Kidney (tissue), 14 donors: ENCODE data around the gene HES4. TPM values are rescaled to one million over a fixed set of nuclear protein-coding genes. Genes with fewer than 3 reads are reported as not detected.
"Not testable (repeated sequence)": the region's sequence is repeated elsewhere in the genome, so short reads cannot be mapped to it uniquely, and the experiment has no call there.

ENCODE experiments used
- DNase-seq, 5 donors: peaks; one replicate each; pipeline ENCODE4 v3.0.0-alpha.2; 2013 to 2020
- FAIRE-seq: peaks from 2 replicates; lab custom pipeline; 2012; peaks lifted over from hg19 to GRCh38; lab: Jason Lieb, UNC
- H3K27ac ChIP-seq, 2 donors: one replicate each; pipeline ENCODE4 v1.7.0; 2013; ENCODE audit warnings: low read depth in 2 of 2, low read length in 2 of 2, inconsistent platforms in 1 of 2
- H3K27me3 ChIP-seq: one replicate; pipeline ENCODE4 v1.7.1; 2013; ENCODE audit warnings: low read length, inconsistent platforms; ENCODE audit not compliant: control insufficient read depth, insufficient read depth
- H3K36me3 ChIP-seq, 3 donors: one replicate each; pipeline versions ENCODE4 v1.7.0 to v1.7.1; 2013; ENCODE audit warnings: low read length in 3 of 3, control low read depth in 1 of 3, inconsistent platforms in 1 of 3; ENCODE audit not compliant: insufficient read depth in 3 of 3, control insufficient read depth in 2 of 3
- H3K4me1 ChIP-seq, 3 donors: one replicate each; pipeline versions ENCODE4 v1.7.0 to v1.7.1; 2013; ENCODE audit warnings: low read length in 3 of 3, inconsistent platforms in 1 of 3, low read depth in 1 of 3; ENCODE audit not compliant: control insufficient read depth in 2 of 3, insufficient read depth in 2 of 3
- H3K4me3 ChIP-seq, 3 donors: one replicate each; pipeline versions ENCODE4 v1.7.0 to v1.8.1; 2013; ENCODE audit warnings: low read length in 3 of 3, control low read depth in 1 of 3, inconsistent platforms in 1 of 3
- H3K9ac ChIP-seq, 3 donors: one replicate each; pipeline versions ENCODE4 v1.7.0 to v1.7.1; 2013; ENCODE audit warnings: low read length in 3 of 3, control low read depth in 1 of 3, inconsistent platforms in 1 of 3
- H3K9me3 ChIP-seq, 3 donors: one replicate each; pipeline versions ENCODE4 v1.7.0 to v1.7.1; 2013; ENCODE audit warnings: low read length in 3 of 3, control low read depth in 1 of 3, inconsistent platforms in 1 of 3; ENCODE audit not compliant: control insufficient read depth in 2 of 3, insufficient read depth in 1 of 3
- intact Hi-C: fragments of 100-400 bp; cut with DNase I; formaldehyde crosslinking; loops from one replicate; pipeline ENCODE4 v1.11.1; 2022
- polyA plus RNA-seq: library from polyadenylated mRNA; stranded (reverse); fragments of 350-450 nt; fragmentation: Illumina TruSeq; extraction: RNeasy Lipid Tissue Mini Kit (QIAGEN cat#74804); gene quantifications from one replicate; pipeline ENCODE4 v1.2.3, GENCODE V29; 2014; ENCODE audit warnings: low read depth, low replicate concordance; ENCODE audit not compliant: insufficient read depth
- total RNA-seq: library from RNA; stranded (reverse); fragmentation: NEBNext Ultra II Directional; extraction: Animal tissue kit (Norgen Biotek cat#: 25700); gene quantifications from one replicate; pipeline ENCODE4 v1.2.1, GENCODE V29; 2021
- TF ChIP-seq, protein P1 (sequence below): IDR thresholded peaks from 3 replicates; pipeline ENCODE4 v1.5.1; 2012; ENCODE audit warnings: mild to moderate bottlenecking, moderate library complexity, borderline replicate concordance; ENCODE audit not compliant: insufficient read depth; ENCODE audit errors: extremely low read depth
- donor health status: control.
- donor health status: control.
- donor health status: control.
- donor health status: control.
- donor health status: control.
- donor health status: DM: yes; HTN: yes; CAD: no.
- donor health status: Normal renal cell carcinoma (clear cell type).

Gene HES4
- total and polyA plus RNA-seq, 2 donors from 2014 or later, result 15.8 to 32.0 TPM

DNA sequence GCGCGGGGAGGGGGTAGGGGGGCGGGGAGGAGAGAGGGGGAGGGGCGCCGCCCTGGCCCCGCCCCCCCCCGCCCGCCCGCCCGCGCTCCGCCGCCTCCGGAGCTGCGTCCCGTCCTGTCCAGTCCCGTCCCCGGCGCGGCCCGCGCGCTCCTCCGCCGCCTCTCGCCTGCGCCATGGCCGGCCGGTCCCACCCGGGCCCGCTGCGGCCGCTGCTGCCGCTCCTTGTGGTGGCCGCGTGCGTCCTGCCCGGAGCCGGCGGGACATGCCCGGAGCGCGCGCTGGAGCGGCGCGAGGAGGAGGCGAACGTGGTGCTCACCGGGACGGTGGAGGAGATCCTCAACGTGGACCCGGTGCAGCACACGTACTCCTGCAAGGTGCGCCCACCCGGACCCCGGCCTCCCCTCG, 20.1 kb upstream of the HES4 start, which contains the start of gene AGRN:
AGRN (plus strand) TSS at position 121 of the 405 bp plus-strand sequence; CDS start at position 174, 53 bp downstream.
- H3K36me3 ChIP-seq, result no peaks in the 10 kb centered on the region
- intact Hi-C loops, result no loop called here
- H3K4me3 ChIP-seq, result peak within 1 kb of the TSS; percentile 26 to 59 (median 55)
- no peaks in the 10 kb centered on the region for H3K9me3 ChIP-seq
- DNase-seq (peak in 1 of 5 donors; percentile 87), FAIRE-seq (no peak)
- peaks cover 0 to 20% (median 8%) of the 10 kb centered on the region in 3 donors for H3K4me1 ChIP-seq
- H3K9ac ChIP-seq, result no peak within 1 kb of the TSS
- H3K27me3 ChIP-seq, result no peaks in the 10 kb centered on the region
- TF ChIP-seq, protein P1, sequence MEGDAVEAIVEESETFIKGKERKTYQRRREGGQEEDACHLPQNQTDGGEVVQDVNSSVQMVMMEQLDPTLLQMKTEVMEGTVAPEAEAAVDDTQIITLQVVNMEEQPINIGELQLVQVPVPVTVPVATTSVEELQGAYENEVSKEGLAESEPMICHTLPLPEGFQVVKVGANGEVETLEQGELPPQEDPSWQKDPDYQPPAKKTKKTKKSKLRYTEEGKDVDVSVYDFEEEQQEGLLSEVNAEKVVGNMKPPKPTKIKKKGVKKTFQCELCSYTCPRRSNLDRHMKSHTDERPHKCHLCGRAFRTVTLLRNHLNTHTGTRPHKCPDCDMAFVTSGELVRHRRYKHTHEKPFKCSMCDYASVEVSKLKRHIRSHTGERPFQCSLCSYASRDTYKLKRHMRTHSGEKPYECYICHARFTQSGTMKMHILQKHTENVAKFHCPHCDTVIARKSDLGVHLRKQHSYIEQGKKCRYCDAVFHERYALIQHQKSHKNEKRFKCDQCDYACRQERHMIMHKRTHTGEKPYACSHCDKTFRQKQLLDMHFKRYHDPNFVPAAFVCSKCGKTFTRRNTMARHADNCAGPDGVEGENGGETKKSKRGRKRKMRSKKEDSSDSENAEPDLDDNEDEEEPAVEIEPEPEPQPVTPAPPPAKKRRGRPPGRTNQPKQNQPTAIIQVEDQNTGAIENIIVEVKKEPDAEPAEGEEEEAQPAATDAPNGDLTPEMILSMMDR, result no peak
- H3K27ac ChIP-seq, result peak within 1 kb of the TSS; percentile 63 to 72

DNA sequence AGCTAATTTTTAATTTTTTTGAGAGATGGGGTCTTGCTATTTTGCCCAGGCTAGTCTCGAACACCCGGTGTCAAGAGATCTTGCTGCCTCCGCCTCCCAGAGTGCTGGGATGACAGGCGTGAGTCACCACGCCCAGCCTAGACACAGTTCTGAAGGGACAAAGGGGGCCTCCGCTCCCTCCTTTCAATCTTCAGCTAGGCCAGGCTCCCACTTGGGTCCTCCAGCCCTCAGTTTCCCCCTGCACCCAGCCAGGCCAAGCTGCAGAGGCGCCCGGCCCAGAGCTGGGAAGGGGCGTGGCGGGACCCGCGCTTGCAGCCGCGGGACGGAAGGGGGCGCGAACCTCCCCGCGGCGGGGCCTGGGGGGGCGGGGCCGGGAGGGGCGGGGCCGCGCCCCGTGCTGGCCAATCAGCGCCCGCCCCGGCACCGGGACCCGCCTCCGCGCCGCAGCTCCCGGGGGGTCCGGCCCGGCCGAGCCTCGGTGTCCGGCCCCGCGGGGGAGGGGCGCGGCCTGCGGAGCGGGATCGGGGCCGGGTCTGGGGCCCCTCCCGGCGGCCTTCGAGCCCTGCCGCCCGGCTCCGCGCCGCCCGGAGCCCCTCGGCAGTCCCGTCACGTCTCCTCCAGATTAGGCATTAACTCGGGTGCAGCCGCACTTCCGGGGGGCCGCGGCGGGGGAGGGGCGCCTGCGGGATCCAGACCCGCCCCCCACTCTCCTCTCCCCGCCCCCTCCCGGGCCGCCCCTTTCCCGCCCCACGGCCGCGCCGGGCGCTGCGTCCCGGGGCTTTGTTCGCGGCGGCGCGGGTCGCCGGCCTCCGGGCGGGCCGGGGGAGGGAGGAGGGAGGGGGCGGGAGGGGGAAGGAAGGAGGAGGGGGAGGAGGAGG, 19.5 kb upstream of the HES4 start:
- FAIRE-seq (no peak), DNase-seq (peak; percentile 89 to 96 (median 94))
- peak overlapping the region in 1 of 3 donors; percentile 41 for H3K4me3 ChIP-seq
- no peak overlapping the region for H3K9ac ChIP-seq
- no peaks in the 10 kb centered on the region for H3K9me3 ChIP-seq
- TF ChIP-seq, protein P1, result peak; percentile 52
- no peaks in the 10 kb centered on the region for H3K27me3 ChIP-seq
- H3K27ac ChIP-seq, result peak overlapping the region in 1 of 2 donors; percentile 28
- H3K4me1 ChIP-seq, result peaks cover 0 to 14% (median 6%) of the 10 kb centered on the region in 3 donors
- intact Hi-C loops, result no loop called here
- H3K36me3 ChIP-seq, result no peaks in the 10 kb centered on the region

DNA sequence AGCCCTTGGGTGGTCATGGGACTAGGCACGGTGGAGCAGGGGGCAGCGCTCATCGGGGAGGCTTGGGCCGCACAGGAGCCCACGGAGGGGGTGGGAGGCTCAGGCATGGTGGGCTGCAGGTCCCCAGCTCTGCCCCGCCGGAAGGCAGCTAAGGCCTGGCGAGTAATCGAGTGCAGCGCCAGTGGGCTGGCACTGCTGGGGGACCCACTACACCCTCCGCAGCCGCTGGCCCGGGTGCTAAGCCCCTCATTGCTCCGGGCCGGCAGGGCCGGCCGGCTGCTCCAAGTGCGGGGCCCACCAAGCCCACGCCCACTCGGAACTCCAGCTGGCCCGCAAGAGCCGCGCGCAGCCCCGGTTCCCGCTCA, 18.4 kb upstream of the HES4 start:
- H3K9ac ChIP-seq, H3K36me3 ChIP-seq, H3K27ac ChIP-seq, FAIRE-seq, H3K4me3 ChIP-seq, H3K9me3 ChIP-seq, H3K27me3 ChIP-seq, intact Hi-C loops: not testable (repeated sequence)
- DNase-seq, result peak in 1 of 5 donors; percentile 58
- H3K4me1 ChIP-seq, result peaks cover 0 to 12% (median 0%) of the 10 kb centered on the region in 3 donors

DNA sequence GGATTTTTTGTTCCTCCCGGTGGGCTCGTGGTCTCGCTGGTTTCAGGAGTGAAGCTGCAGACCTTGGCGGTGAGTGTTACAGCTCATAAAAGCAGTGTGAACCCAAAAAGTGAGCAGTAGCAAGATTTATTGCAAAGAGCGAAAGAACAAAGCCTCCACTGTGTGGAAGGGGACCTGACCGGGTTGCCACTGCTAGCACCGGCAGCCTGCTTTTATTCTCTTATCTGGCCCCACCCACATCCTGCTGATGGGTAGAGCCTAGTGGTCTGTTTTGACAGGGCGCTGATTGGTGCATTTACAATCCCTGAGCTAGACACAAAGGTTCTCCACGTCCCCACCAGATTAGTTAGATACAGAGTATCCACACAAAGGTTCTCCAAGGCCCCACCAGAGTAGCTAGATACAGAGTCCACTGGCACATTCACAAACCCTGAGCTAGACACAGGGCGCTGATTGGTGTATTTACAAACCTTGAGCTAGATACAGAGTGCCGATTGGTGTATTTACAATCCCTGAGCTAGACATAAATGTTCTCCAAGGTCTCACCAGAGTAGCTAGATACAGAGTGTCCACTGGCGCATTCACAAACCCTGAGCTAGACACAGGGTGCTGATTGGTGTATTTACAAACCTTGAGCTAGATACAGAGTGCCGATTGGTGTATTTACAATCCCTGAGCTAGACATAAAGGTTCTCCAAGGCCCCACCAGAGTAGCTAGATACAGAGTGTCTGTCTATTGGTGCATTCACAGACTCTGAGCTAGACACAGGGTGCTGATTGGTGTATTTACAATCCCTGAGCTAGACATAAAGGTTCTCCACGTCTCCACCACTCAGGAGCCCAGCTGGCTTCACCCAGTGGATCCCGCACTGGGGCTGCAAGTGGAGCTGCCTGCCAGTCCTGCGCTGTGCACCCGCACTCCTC, 17.8 kb upstream of the HES4 start:
- H3K27me3 ChIP-seq, intact Hi-C loops, H3K27ac ChIP-seq, FAIRE-seq, H3K36me3 ChIP-seq, H3K9me3 ChIP-seq, H3K4me3 ChIP-seq, H3K9ac ChIP-seq: not testable (repeated sequence)
- peak in 1 of 5 donors; percentile 31 for DNase-seq
- peaks cover 0 to 12% (median 0%) of the 10 kb centered on the region in 3 donors for H3K4me1 ChIP-seq
